Pancreas (tissue), 10 donors: ENCODE measurements around the gene GPC5. TPM values are rescaled to one million over a fixed set of nuclear protein-coding genes. Genes with fewer than 3 reads are reported as not detected.

Experiments
- ATAC-seq, 4 donors: fragments of 200-7000 bp; cut with Tn5 transposase; one replicate each; pipeline versions ENCODE4 v1.8.0 to v1.9.1; 2020; ENCODE audit warnings: mild to moderate bottlenecking in 4 of 4, moderate library complexity in 4 of 4
- DNase-seq, 6 donors: peaks; one replicate each; pipeline ENCODE4 v3.0.0-alpha.2; 2020
- FAIRE-seq: peaks from 2 replicates; lab custom pipeline; 2012; peaks lifted over from hg19 to GRCh38; lab: Jason Lieb, UNC
- H3K27ac ChIP-seq, 4 donors: fragments of 200-600 bp; sonication (generic); 1 replicate in 3 of 4; 2 replicates in 1 of 4; pipeline versions ENCODE4 v1.5.0 to v1.8.0; 2020
- H3K27me3 ChIP-seq, 4 donors: fragments of 200-600 bp; one replicate each; pipeline ENCODE4 v1.8.0; 2021
- H3K36me3 ChIP-seq, 3 donors: fragments of 200-600 bp; sonication (generic) in 1 of 3; one replicate each; pipeline versions ENCODE4 v1.5.0 to v1.8.0; 2020 to 2021
- H3K4me1 ChIP-seq, 3 donors: fragments of 200-600 bp; one replicate each; pipeline ENCODE4 v1.8.0; 2021
- H3K4me3 ChIP-seq, 4 donors: fragments of 200-600 bp; sonication (generic) in 2 of 4; one replicate each; pipeline versions ENCODE4 v1.5.0 to v1.8.0; 2020 to 2021
- H3K9me3 ChIP-seq, 4 donors: fragments of 200-600 bp; one replicate each; pipeline ENCODE4 v1.8.0; 2021
- CTCF ChIP-seq, 4 donors: fragments of 200-600 bp; sonication (generic) in 3 of 4; IDR thresholded peaks; one replicate each; pipeline versions ENCODE4 v1.5.0 to v1.8.0; 2021; ENCODE audit warnings: antibody characterized with exemption in 4 of 4
- WGBS, 2 donors: extraction: QIAGEN DNeasy Blood & Tissue Kit; methylation state at CpG; one replicate each; pipeline ENCODE4 v1.1.7; 2013; 5-methylcytosine and 5-hydroxymethylcytosine counted together
- intact Hi-C, 3 donors: fragments of 100-400 bp; cut with DNase I; formaldehyde crosslinking; loops; one replicate each; pipeline versions ENCODE4 v1.11.1 to v1.14.2; 2022
- polyA plus RNA-seq, 2 donors: library from polyadenylated mRNA; stranded (reverse); fragments of 200-250 nt; gene quantifications; one replicate each; pipeline ENCODE4 v1.2.3, GENCODE V29; 2013
- total RNA-seq, 6 donors: library from RNA; stranded (reverse); fragmentation: NEBNext Ultra II Directional in 4 of 6; extraction: Animal tissue kit (Norgen Biotek cat#: 25700) in 4 of 6; gene quantifications; one replicate each; pipeline versions ENCODE4 v1.2.1 to v1.2.4, GENCODE V29; 2021 to 2023
- donor health status: healthy with polysubstance abuse.
- donor health status: DM: no; HTN: no; CAD: no; lungs with moderate emphysema.
- donor health status: DM: no; HTN: no; CAD: no.
- donor health status: control.
- donor health status: control.
- donor health status: Bipolar disorder and iron deficiency.
- donor health status: DM: yes; HTN: yes; CAD: no.
- donor health status: DM: no; HTN: no; CAD: no.
- donor health status: DM: no; HTN: no; CAD: no.
- donor health status: DM: yes; HTN: yes; CAD: no.

The GPC5 gene
- total and polyA plus RNA-seq, 8 donors = 0.12 to 0.35 (median 0.35) TPM; not detected in 5

GRCh38 chr13:91470681-91471080 lies 72.3 kb downstream of the GPC5 start:
- FAIRE-seq (no peak), DNase-seq (no peak), ATAC-seq (no peak)
- Histone ChIP-seq H3K27ac (no peak overlapping the region), H3K4me1 (no peaks in the 10 kb centered on the region), H3K27me3 (no peaks in the 10 kb centered on the region), H3K4me3 (no peak overlapping the region), H3K36me3 (no peaks in the 10 kb centered on the region), H3K9me3 (no peaks in the 10 kb centered on the region)
- 58 to 71% methylated on average over 3 of the region's 3 CpGs for WGBS, 2 donors
- no peak for TF ChIP-seq CTCF (IDR thresholded peaks at IDR 0.05)
- intact Hi-C loops = no loop called here

DNA sequence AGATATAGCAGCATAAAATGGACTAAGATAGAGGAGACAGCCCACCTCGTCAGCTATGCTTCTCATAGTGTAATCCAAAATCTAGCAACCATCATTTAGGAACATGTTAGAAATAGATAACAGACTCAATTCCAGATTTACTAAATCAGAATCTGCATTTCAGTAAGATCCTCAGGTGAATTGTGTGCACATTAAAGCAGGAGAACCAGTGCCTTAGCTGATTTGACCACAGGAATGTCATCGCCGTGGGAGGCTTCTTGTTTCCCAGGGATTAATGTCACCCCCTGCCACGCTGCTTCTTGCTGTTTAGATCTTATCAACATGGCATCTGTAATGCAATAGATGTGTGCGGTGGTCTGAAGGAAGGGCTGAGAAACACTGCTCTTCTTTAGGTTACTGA lies 84.0 kb downstream of the GPC5 start:
- no peak for FAIRE-seq
- Histone ChIP-seq H3K27ac (no peak overlapping the region), H3K4me1 (no peaks in the 10 kb centered on the region), H3K4me3 (no peak overlapping the region), H3K36me3 (no peaks in the 10 kb centered on the region), H3K9me3 (no peaks in the 10 kb centered on the region), H3K27me3 (peaks cover 0 to 7% (median 0%) of the 10 kb centered on the region in 4 donors)
- no peak for DNase-seq
- intact Hi-C loops = no loop called here
- 43 to 56% methylated on average over 5 of the region's 5 CpGs for WGBS, 2 donors
- no peak for TF ChIP-seq CTCF (IDR thresholded peaks at IDR 0.05)
- no peak for ATAC-seq

GRCh38 chr13:91491980-91492379 lies 93.6 kb downstream of the GPC5 start:
- FAIRE-seq = no peak
- 72 to 82% methylated on average over 2 of the region's 2 CpGs for WGBS, 2 donors
- Histone ChIP-seq H3K27me3 (no peaks in the 10 kb centered on the region), H3K4me1 (no peaks in the 10 kb centered on the region), H3K27ac (no peak overlapping the region), H3K4me3 (no peak overlapping the region), H3K9me3 (no peaks in the 10 kb centered on the region), H3K36me3 (no peaks in the 10 kb centered on the region)
- intact Hi-C loops = no loop called here
- no peak for TF ChIP-seq CTCF (IDR thresholded peaks at IDR 0.05)
- no peak for DNase-seq
- ATAC-seq = no peak

DNA sequence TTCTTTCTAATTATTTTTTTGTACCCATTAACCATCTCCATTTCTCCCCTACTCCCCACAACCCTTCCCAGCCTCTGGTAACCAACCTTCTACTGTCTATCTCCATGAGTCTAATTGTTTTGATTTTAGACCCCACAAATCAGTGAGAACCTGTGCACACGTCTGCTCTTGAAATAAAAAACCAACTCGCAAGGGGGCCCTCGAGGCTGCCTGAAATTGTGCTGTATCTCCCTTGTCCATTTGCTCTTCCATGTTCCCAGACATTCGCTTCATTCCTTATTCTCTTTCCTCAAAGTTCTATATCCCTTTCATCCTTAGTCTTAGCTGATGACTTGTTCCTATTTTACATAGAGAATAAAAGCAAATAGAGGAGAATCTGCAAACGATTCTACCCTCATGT lies 95.0 kb downstream of the GPC5 start:
- no peaks in the 10 kb centered on the region for H3K27me3 ChIP-seq
- ATAC-seq (no peak), FAIRE-seq (no peak), DNase-seq (no peak)
- H3K36me3 ChIP-seq = no peaks in the 10 kb centered on the region
- H3K27ac ChIP-seq = no peak overlapping the region
- H3K4me1 ChIP-seq = no peaks in the 10 kb centered on the region
- intact Hi-C loops = no loop called here
- WGBS, 2 donors = 61 to 78% methylated on average over 5 of the region's 5 CpGs
- TF ChIP-seq CTCF (IDR thresholded peaks at IDR 0.05) = no peak
- H3K4me3 ChIP-seq = no peak overlapping the region
- no peaks in the 10 kb centered on the region for H3K9me3 ChIP-seq

GRCh38 chr13:91498298-91498697 lies 99.9 kb downstream of the GPC5 start:
- no peak for ATAC-seq
- intact Hi-C loops = no loop called here
- Histone ChIP-seq H3K27ac (no peak overlapping the region), H3K4me1 (no peaks in the 10 kb centered on the region), H3K4me3 (no peak overlapping the region), H3K36me3 (no peaks in the 10 kb centered on the region), H3K9me3 (no peaks in the 10 kb centered on the region), H3K27me3 (no peaks in the 10 kb centered on the region)
- no peak for DNase-seq
- 62 to 83% methylated on average over 5 of the region's 5 CpGs for WGBS, 2 donors
- no peak for TF ChIP-seq CTCF (IDR thresholded peaks at IDR 0.05)
- no peak for FAIRE-seq
